GM12873 (cell line): Measurements from ENCODE around the gene TULP4.

Source experiments
- TF ChIP-seq, protein P1 (sequence below): IDR thresholded peaks from 2 replicates; pipeline ENCODE4 v1.5.1; 2012; ENCODE audit warnings: low read depth, mild to moderate bottlenecking, moderate library complexity, low read length, control low read depth; ENCODE audit not compliant: insufficient read depth; ENCODE audit errors: missing control alignments

Gene TULP4

DNA sequence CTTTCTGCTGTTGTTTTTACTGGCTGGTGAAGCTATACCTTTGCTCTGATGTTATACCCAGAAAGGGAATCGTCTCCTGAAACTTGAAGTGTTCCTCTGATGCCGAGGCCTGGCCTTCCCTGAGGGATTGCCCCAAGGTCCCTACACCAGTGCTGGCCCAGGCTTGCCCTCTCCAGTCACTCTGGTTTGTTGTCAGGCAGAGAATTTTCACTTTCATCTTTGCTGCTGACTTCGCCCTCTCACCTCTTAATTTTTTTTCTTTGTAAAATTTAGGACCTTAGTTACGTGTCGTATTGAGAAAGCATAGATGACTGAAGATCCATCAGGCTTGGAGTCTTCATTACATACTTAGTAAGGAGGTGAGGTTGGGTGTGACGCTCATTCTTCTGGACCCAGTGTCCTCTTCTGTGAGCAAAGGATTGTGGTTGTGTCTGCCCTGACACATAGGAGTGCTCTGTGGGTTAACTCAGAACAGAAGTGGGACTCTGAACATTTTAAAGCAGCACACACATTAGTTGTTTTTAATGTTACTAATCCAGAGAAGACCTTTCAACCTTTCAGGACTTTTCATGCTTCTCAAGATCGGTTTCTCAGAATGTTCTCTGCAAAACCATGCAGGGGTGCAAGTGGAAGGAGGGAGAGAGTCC, 45.4 kb downstream of the TULP4 start:
- TF ChIP-seq, protein P1, sequence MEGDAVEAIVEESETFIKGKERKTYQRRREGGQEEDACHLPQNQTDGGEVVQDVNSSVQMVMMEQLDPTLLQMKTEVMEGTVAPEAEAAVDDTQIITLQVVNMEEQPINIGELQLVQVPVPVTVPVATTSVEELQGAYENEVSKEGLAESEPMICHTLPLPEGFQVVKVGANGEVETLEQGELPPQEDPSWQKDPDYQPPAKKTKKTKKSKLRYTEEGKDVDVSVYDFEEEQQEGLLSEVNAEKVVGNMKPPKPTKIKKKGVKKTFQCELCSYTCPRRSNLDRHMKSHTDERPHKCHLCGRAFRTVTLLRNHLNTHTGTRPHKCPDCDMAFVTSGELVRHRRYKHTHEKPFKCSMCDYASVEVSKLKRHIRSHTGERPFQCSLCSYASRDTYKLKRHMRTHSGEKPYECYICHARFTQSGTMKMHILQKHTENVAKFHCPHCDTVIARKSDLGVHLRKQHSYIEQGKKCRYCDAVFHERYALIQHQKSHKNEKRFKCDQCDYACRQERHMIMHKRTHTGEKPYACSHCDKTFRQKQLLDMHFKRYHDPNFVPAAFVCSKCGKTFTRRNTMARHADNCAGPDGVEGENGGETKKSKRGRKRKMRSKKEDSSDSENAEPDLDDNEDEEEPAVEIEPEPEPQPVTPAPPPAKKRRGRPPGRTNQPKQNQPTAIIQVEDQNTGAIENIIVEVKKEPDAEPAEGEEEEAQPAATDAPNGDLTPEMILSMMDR = no peak

DNA sequence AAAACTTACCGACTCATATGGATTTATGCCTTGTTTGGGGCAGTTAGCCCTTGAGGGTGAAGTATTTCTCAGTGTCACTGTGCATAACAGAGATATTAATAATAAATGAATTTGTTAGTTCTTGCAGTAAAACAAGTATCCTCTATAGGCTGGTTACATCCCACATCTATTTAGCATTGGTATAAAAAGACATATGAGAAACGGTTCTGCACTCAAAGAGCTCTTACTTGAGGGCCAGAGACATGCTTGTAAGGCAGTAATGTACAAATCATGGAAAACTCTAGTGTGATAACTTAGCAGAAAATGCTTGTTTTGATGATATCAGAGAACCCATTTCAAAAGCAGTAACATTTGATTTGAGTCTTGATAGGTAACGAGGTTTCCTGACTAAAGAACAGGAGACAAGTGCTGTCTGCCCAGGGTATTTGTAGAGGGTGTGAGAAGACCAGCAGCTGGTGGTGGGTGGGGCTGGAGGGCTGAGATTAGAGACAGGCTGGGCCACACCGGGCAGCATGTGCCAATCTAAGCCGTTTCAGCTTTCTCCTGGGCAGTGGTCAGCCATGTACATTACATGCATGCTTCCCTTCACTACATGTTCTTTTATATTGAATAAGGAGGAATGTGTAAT, 46.3 kb downstream of the TULP4 start:
- TF ChIP-seq, protein P1 = no peak

DNA sequence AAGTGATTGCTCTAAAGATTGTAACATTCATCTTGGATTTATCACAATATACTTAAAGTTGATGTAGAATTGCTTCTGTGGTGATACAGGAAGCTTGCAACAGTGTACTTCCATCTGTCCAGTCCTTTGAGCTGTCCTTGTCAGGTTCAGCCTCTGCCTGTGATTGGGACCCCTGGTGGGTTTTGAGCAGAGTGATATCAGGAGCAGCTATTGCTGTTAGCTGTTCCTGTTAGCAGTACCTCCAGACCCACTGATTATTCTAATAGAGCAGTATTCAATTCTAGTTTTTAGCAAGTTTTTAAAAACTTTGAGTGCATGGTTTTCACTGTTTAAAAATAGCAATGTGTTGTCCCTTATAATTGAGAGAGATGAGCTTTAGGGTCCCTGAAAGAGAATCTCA, 48.8 kb downstream of the TULP4 start:
- TF ChIP-seq, protein P1 = no peak

DNA sequence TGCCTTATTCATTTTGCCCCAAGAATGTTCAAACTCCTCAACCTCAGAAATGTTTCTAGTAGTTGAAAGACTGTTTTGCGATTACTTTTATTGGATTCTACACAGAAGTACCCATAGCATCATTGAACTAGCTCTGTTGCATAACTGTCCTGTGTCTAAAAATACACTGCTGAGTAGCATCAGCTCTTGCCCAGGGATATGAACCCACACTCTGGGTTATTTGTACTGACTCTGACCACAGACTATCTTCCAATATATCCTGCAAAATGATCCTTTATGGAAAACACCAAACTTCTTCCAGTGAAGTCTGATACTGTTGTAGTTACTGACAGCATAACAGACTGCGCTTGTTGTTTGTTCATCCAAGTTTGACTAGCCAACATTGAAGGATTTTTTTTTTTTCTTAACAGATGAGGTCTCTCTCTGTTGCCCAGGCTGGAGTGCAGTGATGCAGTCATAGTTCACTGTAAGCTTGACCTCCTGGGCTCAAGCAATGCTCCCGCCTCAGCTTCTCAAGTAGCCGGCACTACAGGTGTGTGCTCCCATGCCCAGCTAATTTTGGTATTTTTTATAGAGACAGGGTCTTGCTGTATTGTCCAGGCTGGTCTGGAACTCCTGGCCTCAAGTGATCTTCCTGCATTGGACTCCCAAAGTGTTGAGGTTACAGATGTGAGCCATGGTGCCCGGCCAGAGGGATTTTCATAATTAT, 49.9 kb downstream of the TULP4 start:
- TF ChIP-seq, protein P1 = no peak

DNA sequence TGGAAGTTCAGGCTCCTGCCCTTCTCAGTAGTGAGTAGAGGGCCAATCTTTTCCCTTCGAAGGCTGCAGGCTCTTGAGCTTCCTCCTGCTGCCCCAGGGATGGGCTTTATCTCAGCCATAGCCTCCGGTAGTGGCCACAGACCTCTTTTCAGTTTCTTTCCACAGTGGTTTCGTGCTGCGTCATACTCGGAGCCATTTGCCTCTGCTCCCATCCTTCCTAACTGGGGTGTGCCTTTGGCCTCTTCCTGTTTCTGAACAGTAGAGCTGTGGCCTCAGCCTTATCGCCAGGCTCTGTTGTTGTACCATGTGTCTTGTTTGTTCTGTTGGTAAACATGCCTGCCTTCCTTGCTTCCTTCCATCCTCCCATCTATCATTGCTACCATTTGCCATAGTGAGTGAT, 54.1 kb downstream of the TULP4 start:
- TF ChIP-seq, protein P1 = no peak

DNA sequence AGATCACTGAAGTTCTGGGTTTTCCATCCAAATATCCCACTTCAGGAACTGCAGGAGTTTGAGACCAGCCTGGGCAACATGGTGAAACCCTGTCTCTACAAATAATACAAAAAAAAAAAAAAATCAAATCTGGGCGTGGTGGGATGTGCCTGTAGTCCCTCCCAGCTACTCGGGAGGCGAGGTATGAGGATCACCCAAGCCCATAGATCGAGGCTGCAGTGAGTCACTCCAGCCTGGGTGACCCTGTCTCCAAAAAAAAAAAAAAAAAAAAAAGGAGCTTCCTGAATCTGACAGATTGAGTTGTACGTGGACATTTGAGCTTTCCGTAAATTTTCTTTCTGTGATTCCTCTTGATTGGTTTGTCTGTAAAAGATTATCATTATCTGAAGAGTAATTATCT, 55.6 kb downstream of the TULP4 start:
- TF ChIP-seq, protein P1 = no peak

DNA sequence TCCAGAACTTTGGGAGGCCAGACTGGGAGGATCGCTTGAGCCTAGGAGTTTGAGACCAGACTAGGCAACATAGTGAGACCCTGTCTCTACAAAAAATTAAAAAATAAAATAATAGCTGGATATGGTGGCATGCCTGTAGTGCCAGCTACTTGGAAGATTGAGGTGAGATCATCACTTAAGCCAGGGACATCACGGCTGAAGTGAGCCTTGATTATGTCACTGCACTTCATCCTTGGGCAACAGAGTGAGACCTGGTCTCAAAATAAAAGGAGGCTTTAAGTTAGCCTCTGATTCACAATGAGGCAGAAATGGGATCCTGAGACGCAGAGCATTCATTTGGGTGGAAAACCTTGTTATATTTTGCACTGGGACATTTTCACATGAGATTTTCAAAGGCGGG, 57.0 kb downstream of the TULP4 start:
- TF ChIP-seq, protein P1 = no peak
